ENCODE data around the gene RPS6KA1. TPM values are rescaled to one million over a fixed set of nuclear protein-coding genes. Genes with fewer than 3 reads are reported as not detected.
A peak's percentile ranks its signal among the peaks of the same experiment; 100 is the strongest.

Gene RPS6KA1
- total and polyA plus RNA-seq, 2 of the 13 experiments (the other 11 are each of a cell fraction or from before 2014, with no cell fraction given) = 19.6 to 24.2 TPM

DNA sequence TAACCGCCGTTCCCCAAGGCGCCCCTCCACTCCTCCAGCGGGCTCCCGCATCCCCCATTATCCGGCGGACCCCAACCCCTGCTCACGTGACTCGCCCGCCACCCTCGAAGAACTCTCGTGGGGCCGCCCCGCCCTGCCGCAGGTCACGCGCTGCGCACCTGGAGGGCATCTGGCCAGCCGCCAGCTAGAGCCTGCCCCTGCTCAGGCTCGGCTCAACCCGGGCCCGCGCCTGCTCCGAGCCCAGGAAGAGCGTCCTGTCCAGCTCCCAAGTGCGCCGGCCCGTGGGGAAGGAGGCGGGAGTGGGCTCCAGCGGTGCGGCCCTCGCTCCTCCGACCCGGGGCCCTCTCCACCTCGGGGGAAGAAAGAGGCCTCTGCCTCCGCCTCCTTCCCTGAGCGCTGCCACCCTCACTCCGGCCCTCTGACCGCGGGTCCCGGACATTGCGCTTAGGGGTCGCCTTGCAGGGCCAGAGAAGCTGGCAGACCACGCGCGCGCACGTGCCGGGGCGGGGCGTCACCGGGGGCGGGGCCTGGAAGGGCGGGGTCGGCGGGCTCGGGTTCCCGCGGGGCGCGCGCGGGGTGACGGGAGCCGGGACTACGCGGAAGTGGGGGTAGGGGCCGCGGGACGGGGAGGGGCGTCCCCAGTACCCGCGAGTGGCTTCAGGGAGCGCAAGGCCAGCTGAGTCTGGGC is 28.9 kb upstream of the RPS6KA1 start (continued):
- TF ChIP-seq, protein P1, sequence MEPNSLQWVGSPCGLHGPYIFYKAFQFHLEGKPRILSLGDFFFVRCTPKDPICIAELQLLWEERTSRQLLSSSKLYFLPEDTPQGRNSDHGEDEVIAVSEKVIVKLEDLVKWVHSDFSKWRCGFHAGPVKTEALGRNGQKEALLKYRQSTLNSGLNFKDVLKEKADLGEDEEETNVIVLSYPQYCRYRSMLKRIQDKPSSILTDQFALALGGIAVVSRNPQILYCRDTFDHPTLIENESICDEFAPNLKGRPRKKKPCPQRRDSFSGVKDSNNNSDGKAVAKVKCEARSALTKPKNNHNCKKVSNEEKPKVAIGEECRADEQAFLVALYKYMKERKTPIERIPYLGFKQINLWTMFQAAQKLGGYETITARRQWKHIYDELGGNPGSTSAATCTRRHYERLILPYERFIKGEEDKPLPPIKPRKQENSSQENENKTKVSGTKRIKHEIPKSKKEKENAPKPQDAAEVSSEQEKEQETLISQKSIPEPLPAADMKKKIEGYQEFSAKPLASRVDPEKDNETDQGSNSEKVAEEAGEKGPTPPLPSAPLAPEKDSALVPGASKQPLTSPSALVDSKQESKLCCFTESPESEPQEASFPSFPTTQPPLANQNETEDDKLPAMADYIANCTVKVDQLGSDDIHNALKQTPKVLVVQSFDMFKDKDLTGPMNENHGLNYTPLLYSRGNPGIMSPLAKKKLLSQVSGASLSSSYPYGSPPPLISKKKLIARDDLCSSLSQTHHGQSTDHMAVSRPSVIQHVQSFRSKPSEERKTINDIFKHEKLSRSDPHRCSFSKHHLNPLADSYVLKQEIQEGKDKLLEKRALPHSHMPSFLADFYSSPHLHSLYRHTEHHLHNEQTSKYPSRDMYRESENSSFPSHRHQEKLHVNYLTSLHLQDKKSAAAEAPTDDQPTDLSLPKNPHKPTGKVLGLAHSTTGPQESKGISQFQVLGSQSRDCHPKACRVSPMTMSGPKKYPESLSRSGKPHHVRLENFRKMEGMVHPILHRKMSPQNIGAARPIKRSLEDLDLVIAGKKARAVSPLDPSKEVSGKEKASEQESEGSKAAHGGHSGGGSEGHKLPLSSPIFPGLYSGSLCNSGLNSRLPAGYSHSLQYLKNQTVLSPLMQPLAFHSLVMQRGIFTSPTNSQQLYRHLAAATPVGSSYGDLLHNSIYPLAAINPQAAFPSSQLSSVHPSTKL (CRISPR knock-in tag; IDR thresholded peaks at IDR 0.05) = peak; percentile 34
- TF ChIP-seq NFYC (CRISPR knock-in tag; IDR thresholded peaks at IDR 0.05) (0 out of 2 replicates have a peak, but pooled peaks have one; percentile 12), ZNF230 (CRISPR knock-in tag; IDR thresholded peaks at IDR 0.05) (peak; percentile 57; the same call in 1 of the 2 replicates), ZNF350 (CRISPR knock-in tag; IDR thresholded peaks at IDR 0.05; ENCODE audit: borderline replicate concordance, low read depth) (no peak; the same call in none of the 2 replicates), SIX1 (CRISPR knock-in tag; IDR thresholded peaks at IDR 0.05; ENCODE audit: borderline replicate concordance) (0 out of 2 replicates have a peak, but pooled peaks have one; percentile 11), ZNF224 (CRISPR knock-in tag; IDR thresholded peaks at IDR 0.05) (peak; percentile 86), ZNF570 (CRISPR knock-in tag; IDR thresholded peaks at IDR 0.05; ENCODE audit: borderline replicate concordance) (no peak), KMT2A (CRISPR knock-in tag; IDR thresholded peaks at IDR 0.05) (0 out of 2 replicates have a peak, but pooled peaks have one; percentile 23), ZFP1 (CRISPR knock-in tag; IDR thresholded peaks at IDR 0.05) (no peak), TBL1XR1 (IDR thresholded peaks at IDR 0.05; ENCODE audit: borderline replicate concordance, low read length, partially characterized antibody) (no peak), ZNF549 (CRISPR knock-in tag; IDR thresholded peaks at IDR 0.05) (no peak), ZBTB20 (CRISPR knock-in tag; IDR thresholded peaks at IDR 0.05; ENCODE audit: borderline replicate concordance, low read depth) (no peak; the same call in 1 of the 2 replicates), MAFG (CRISPR knock-in tag; IDR thresholded peaks at IDR 0.05) (no peak), ZBTB1 (CRISPR knock-in tag; IDR thresholded peaks at IDR 0.05; ENCODE audit: borderline replicate concordance) (no peak)
- TF ChIP-seq, protein P2, sequence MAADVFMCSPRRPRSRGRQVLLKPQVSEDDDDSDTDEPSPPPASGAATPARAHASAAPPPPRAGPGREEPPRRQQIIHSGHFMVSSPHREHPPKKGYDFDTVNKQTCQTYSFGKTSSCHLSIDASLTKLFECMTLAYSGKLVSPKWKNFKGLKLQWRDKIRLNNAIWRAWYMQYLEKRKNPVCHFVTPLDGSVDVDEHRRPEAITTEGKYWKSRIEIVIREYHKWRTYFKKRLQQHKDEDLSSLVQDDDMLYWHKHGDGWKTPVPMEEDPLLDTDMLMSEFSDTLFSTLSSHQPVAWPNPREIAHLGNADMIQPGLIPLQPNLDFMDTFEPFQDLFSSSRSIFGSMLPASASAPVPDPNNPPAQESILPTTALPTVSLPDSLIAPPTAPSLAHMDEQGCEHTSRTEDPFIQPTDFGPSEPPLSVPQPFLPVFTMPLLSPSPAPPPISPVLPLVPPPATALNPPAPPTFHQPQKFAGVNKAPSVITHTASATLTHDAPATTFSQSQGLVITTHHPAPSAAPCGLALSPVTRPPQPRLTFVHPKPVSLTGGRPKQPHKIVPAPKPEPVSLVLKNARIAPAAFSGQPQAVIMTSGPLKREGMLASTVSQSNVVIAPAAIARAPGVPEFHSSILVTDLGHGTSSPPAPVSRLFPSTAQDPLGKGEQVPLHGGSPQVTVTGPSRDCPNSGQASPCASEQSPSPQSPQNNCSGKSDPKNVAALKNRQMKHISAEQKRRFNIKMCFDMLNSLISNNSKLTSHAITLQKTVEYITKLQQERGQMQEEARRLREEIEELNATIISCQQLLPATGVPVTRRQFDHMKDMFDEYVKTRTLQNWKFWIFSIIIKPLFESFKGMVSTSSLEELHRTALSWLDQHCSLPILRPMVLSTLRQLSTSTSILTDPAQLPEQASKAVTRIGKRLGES (CRISPR knock-in tag; IDR thresholded peaks at IDR 0.05; ENCODE audit: borderline replicate concordance) = no peak
- TF ChIP-seq, protein P3, sequence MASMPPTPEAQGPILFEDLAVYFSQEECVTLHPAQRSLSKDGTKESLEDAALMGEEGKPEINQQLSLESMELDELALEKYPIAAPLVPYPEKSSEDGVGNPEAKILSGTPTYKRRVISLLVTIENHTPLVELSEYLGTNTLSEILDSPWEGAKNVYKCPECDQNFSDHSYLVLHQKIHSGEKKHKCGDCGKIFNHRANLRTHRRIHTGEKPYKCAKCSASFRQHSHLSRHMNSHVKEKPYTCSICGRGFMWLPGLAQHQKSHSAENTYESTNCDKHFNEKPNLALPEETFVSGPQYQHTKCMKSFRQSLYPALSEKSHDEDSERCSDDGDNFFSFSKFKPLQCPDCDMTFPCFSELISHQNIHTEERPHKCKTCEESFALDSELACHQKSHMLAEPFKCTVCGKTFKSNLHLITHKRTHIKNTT (CRISPR knock-in tag; IDR thresholded peaks at IDR 0.05) = no peak
